Activated naive CD8-positive, alpha-beta T cell treated with anti-CD3 and anti-CD28 coated beads for 36 hours (primary cell): Measurements from ENCODE around the gene IL2RA. TPM values are rescaled to one million over a fixed set of nuclear protein-coding genes. Genes with fewer than 3 reads are reported as not detected.
"Not testable (repeated sequence)": the region's sequence is repeated elsewhere in the genome, so short reads cannot be mapped to it uniquely, and the experiment has no call there.

Experiments
- DNase-seq: peaks from one replicate; pipeline ENCODE4 v3.0.0; 2021
- H3K27ac Mint-ChIP-seq: one replicate; pipeline ENCODE4 v1.8.0; 2022; ENCODE audit warnings: mild to moderate bottlenecking, moderate library complexity, mixed read lengths
- H3K27me3 Mint-ChIP-seq: one replicate; pipeline ENCODE4 v1.8.0; 2022; ENCODE audit warnings: mild to moderate bottlenecking, mixed read lengths
- H3K36me3 Mint-ChIP-seq: one replicate; pipeline ENCODE4 v1.8.0; 2021; ENCODE audit warnings: mild to moderate bottlenecking, mixed read lengths
- H3K4me1 Mint-ChIP-seq: one replicate; pipeline ENCODE4 v1.8.0; 2021; ENCODE audit warnings: mixed read lengths
- H3K4me3 Mint-ChIP-seq: one replicate; pipeline ENCODE4 v1.8.0; 2022; ENCODE audit warnings: mild to moderate bottlenecking, moderate library complexity, mixed read lengths
- H3K9me3 Mint-ChIP-seq: one replicate; pipeline ENCODE4 v1.8.0; 2022; ENCODE audit warnings: mixed read lengths
- total RNA-seq, 2 experiments: library from RNA; stranded (reverse); gene quantifications; one replicate each; pipeline ENCODE4 v1.2.3, GENCODE V29; 2021

Gene IL2RA
- total RNA-seq, 2 experiments from 2014 or later, result 680 to 698 TPM

- DNase-seq, result no peak
- Mint-ChIP-seq H3K36me3 (peaks cover 20% of the 10 kb centered on the region), H3K27me3 (no peaks in the 10 kb centered on the region), H3K4me1 (peaks cover 28% of the 10 kb centered on the region), H3K9me3 (no peaks in the 10 kb centered on the region), H3K27ac (no peak overlapping the region), H3K4me3 (no peak overlapping the region)
Observed at GRCh38 chr10:5968037-5968680, 94.0 kb downstream of the IL2RA start.

- Mint-ChIP-seq H3K4me3 (no peak overlapping the region), H3K27me3 (no peaks in the 10 kb centered on the region), H3K36me3 (peaks cover 27% of the 10 kb centered on the region), H3K4me1 (peaks cover 6% of the 10 kb centered on the region), H3K27ac (no peak overlapping the region), H3K9me3 (no peaks in the 10 kb centered on the region)
- DNase-seq, result no peak
Observed at GRCh38 chr10:5965266-5965665, 96.9 kb downstream of the IL2RA start.

- no peak overlapping the region for H3K4me3 Mint-ChIP-seq
Observed at GRCh38 chr10:5964736-5965135, 97.4 kb downstream of the IL2RA start.

GRCh38 chr10:5963591-5963990 is 98.6 kb downstream of the IL2RA start:
- Mint-ChIP-seq H3K4me1 (no peaks in the 10 kb centered on the region), H3K27me3 (no peaks in the 10 kb centered on the region), H3K36me3 (peaks cover 28% of the 10 kb centered on the region), H3K9me3 (no peaks in the 10 kb centered on the region), H3K27ac (no peak overlapping the region), H3K4me3 (no peak overlapping the region)
- DNase-seq, result no peak

More at GRCh38 chr10:5964736-5965135, 97.4 kb downstream of the IL2RA start:
- peaks cover under 1% of the 10 kb centered on the region for H3K4me1 Mint-ChIP-seq
- no peak for DNase-seq
- no peak overlapping the region for H3K27ac Mint-ChIP-seq
- H3K27me3 Mint-ChIP-seq, result no peaks in the 10 kb centered on the region
- peaks cover 30% of the 10 kb centered on the region for H3K36me3 Mint-ChIP-seq
- H3K9me3 Mint-ChIP-seq, result no peaks in the 10 kb centered on the region

GRCh38 chr10:5963071-5963470 is 99.1 kb downstream of the IL2RA start:
- Mint-ChIP-seq H3K36me3 (peaks cover 29% of the 10 kb centered on the region), H3K27ac (no peak overlapping the region), H3K27me3 (no peaks in the 10 kb centered on the region), H3K4me1 (no peaks in the 10 kb centered on the region), H3K4me3 (no peak overlapping the region), H3K9me3 (no peaks in the 10 kb centered on the region)
- no peak for DNase-seq

- H3K9me3 Mint-ChIP-seq, H3K27me3 Mint-ChIP-seq, H3K27ac Mint-ChIP-seq, DNase-seq, H3K4me1 Mint-ChIP-seq, H3K4me3 Mint-ChIP-seq: not testable (repeated sequence)
- peaks cover 31% of the 10 kb centered on the region for H3K36me3 Mint-ChIP-seq
Observed at GRCh38 chr10:5962358-5962940, 99.7 kb downstream of the IL2RA start.

GRCh38 chr10:5961405-5962100 is 100.6 kb downstream of the IL2RA start:
- H3K4me3 Mint-ChIP-seq, result no peak overlapping the region
- no peak for DNase-seq
- H3K27ac Mint-ChIP-seq, result no peak overlapping the region
- H3K9me3 Mint-ChIP-seq, result no peaks in the 10 kb centered on the region
- H3K36me3 Mint-ChIP-seq, result peaks cover 35% of the 10 kb centered on the region
- H3K27me3 Mint-ChIP-seq, result no peaks in the 10 kb centered on the region
- no peaks in the 10 kb centered on the region for H3K4me1 Mint-ChIP-seq

- not testable (repeated sequence) for H3K4me3 Mint-ChIP-seq, DNase-seq
Observed at GRCh38 chr10:5960973-5961275, 101.2 kb downstream of the IL2RA start.

More at GRCh38 chr10:5960973-5961275, 101.2 kb downstream of the IL2RA start:
- not testable (repeated sequence) for H3K27ac Mint-ChIP-seq, H3K9me3 Mint-ChIP-seq, H3K4me1 Mint-ChIP-seq, H3K27me3 Mint-ChIP-seq
- peaks cover 38% of the 10 kb centered on the region for H3K36me3 Mint-ChIP-seq

Other genes with a start within 250 kb of the IL2RA start
- 100 to 1,000 TPM; 335 to 339 TPM for gene GDI2, start 248.9 kb downstream of the IL2RA start, total RNA-seq
- 1 to 10 TPM; 9.1 to 9.4 TPM for gene ANKRD16, start 172.5 kb downstream of the IL2RA start, total RNA-seq
- gene FBH1, start 172.1 kb downstream of the IL2RA start, total RNA-seq, result 10 to 100 TPM; 48.7 to 49.0 TPM
- 10 to 100 TPM; 27.8 to 30.0 TPM for gene IL15RA, start 84.8 kb downstream of the IL2RA start, total RNA-seq
- gene RBM17, start 26.7 kb upstream of the IL2RA start, total RNA-seq, result 100 to 1,000 TPM; 337 to 355 TPM
- 10 to 100 TPM; 72.6 to 73.0 TPM for gene PFKFB3, start 140.6 kb upstream of the IL2RA start, total RNA-seq